GM19025 (cell line): Measurements from ENCODE around the gene ESAM.
A peak's percentile ranks its signal among the peaks of the same experiment; 100 is the strongest.

Experiments used
- ATAC-seq: cut with Tn5 transposase; IDR thresholded peaks from one replicate; pipeline ENCODE4 v1.9.1; 2021; ENCODE audit warnings: mild to moderate bottlenecking, low read depth, moderate library complexity; ENCODE audit not compliant: unreplicated experiment

Gene ESAM, protein sequence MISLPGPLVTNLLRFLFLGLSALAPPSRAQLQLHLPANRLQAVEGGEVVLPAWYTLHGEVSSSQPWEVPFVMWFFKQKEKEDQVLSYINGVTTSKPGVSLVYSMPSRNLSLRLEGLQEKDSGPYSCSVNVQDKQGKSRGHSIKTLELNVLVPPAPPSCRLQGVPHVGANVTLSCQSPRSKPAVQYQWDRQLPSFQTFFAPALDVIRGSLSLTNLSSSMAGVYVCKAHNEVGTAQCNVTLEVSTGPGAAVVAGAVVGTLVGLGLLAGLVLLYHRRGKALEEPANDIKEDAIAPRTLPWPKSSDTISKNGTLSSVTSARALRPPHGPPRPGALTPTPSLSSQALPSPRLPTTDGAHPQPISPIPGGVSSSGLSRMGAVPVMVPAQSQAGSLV

DNA sequence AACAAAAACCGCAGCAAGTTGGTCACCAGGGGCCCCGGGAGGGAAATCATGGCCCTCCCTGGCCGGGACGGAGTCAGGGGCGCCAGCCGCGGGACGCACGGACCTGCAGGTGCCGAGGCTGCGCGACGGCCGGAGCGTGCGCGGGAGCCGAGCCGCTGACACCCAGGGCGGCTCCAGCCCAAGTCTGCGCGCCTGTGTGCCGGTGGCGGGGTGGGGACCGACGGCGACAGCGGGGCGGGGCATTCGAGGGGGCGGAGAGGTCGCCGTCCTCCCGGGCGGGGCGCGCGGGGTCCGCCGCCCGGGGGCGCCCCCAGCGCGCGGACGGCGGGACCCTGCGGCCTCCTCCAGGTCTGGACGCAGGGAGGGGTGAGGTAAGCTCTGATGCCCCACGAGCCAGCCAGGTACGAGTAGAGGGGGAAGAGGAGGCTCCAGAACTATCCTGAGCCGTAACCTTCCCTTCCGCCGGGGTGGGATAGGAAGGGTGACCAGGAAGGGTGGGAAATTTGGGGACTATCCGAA is at the start of gene ESAM:
TSS of gene ESAM (minus strand) at position 186 of the 519 bp plus-strand sequence. CDS start at position 50, 136 bp downstream.
- ATAC-seq = peak; percentile 62

DNA sequence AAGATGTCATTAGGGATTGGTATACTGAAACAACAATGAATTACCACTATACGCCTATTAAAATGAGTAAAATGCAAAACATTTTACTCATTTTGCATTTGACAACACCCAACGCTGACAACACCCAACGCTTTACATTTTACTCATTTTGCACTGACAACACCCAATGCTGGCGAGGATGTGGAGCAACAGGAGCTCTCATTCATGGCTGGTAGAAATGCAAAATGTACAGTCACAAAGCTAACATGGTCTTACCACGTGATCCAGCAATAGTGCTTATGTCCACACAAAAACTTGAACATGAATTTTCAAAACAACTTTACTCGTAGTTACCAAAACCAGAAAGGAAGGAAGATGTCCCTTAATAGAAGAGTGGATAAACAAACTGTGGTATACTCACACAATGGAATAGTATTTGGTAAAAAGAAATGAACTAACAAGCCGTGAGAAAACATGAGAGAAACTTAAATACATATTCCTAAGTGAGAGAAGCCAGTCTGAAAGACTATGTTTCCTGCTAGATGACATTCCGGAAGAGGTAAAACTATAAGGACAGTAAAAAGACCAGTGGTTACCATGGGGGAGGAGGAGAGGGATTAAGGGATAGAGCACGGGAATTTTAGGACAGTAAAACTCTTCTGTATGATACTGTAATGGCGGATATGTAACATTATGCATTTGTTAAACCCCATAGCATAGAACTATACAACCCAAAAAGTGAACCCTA is 49.5 kb upstream of the ESAM start:
- ATAC-seq = no peak

DNA sequence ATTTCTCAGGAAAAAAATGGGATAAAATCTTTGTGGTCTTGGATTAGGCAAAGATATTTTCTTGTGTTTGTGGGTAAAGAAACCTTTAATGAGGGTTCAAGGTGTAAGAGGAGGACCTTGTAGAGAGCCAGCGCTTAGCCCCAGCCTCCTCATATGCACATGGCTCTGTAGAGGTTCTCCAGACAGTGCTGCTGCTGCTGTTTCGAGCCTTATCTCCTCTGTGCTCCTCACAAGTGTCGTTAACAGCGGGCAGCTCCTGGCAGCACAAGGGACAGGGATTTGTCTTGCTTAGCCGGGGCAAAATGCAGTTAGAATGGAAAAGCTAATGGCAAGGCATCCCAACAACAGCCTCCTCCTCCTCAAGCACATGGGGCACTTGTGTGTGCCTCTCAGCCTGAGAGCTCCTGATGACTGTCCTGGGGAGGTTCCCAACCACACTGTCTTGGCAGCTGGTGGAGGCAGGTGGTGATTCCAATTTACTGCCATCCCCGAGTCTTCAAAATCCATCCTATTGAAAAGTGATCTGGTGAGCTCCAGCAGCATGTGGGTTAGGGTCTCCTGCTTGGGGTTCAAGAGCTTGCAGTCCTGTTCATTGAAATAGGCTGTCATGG is 45.7 kb upstream of the ESAM start:
- ATAC-seq = no peak

DNA sequence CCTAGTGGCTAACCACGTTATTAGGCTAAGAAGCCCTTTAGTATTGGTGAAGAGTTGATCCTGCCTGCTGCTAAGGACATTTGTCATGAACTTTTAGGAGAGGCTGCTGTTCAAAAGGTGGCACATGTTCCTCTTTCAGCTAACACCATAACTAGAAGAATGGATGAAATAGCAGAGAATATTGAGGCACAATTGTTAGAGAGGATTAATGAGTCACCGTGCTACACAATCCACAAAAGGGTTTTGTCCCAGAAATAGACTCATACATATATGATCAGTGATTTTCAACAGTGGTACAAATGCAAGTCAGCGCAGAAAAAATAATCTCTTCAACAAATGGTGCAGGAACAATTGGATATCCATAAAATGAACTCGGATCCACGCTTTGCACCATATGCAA is 45.1 kb upstream of the ESAM start:
- ATAC-seq = no peak

DNA sequence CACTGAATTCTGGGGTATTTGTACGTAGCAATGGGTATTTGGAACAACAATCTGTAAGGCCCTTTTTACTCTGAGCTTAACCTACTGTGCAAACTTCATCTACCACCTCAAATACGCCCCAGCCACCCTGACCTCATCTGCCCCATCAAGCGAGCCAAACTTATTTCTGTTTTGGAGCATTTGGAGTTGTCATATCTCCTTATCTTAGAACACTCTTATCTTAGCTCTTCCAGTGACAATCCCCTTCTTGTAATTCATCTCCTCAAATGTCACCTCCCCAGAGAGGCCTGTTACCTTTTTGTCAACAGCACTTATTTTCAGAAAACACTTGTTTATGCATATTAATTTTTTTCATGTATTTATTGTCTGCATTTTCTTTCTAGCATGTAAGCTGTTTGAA is 42.8 kb upstream of the ESAM start:
- no peak for ATAC-seq

DNA sequence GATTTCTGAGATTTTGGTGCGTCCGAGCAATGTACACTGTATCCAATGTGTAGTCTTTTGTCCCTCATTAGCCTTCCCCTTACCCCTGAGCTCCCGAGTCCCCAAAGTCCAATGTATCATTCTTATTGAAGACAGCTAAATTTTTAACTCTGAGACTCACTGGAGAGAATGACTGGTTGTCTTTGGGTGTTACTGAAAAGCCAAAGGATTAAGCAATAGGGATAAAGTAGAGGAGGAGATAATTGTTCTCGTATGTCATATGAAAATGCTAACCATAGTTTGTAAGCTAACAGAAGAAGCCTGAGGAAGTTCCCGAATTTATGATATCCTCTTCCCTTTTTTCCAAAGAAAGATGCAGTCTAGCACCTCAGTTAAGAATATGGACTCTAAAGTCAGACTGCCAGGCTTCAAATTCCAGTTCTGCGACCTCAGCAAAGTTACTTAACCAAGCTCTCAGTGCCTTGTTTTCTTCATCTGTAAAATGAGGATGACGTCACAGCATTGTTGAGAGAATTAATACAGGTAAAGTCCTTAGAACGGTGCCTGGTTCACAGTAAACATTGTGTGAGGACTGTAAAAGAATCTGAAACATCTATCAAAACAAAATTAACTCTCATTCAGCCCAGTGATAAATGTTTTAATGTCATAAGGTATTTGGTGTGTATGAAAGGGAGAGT is 39.7 kb upstream of the ESAM start:
- ATAC-seq = no peak

DNA sequence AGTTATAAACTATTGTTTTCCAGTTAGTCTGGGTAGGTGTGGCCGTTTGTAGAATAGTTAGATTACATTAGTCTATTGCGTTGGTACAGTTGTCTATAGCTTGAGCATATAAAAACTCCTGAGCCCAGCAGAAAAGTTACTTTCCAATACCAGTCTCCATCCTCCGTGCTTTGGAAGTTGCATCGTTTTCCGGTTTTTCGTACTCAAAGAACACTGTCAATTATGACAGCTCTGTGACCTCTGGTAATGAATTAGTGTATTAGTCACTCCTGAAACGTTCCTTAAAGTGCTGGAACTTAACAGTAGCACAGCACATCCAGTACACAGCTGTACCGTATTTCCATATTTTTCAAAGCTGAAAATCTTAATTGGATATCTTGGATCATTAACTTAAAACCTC is 38.9 kb upstream of the ESAM start:
- no peak for ATAC-seq

DNA sequence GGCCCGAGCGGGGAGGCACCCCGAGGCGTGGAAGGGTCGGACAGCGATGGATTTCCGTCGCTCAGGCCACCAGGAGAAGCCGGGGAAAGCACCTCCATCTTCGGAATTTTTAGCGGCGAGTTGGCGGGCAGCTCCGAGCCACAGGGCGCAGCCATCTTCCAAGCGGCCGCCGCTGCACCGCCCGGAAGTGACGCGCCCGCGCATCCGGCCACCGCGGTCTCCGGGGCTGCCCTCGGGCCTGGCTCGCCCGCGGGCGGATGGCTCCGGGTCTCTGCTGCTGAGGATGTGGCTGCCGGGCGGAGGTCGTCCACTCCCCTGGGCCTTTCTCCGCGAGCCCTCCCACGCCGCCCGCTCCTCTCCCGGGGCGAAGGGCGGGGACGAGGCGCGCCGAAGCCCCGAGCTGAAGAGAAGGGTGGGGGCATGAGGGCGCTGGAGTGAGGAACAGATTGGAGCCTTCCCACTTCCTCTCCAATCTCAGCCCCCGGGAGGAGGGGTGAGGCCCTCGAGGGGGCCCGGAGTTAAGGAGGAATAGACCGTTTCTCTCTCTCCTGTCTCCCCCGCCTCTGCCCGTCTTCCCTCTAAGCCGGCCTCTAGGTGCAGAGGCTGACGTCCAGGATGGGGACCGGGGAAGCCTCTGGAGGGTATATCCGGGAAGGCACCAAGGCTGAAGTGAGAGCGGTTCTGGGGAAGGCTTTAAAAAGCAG is 38.3 kb upstream of the ESAM start, which contains the start of gene MSANTD2:
TSS of gene MSANTD2 (minus strand) at position 181 of the 704 bp plus-strand sequence. CDS start at position 155, 26 bp downstream.
- peak; percentile 85 for ATAC-seq

DNA sequence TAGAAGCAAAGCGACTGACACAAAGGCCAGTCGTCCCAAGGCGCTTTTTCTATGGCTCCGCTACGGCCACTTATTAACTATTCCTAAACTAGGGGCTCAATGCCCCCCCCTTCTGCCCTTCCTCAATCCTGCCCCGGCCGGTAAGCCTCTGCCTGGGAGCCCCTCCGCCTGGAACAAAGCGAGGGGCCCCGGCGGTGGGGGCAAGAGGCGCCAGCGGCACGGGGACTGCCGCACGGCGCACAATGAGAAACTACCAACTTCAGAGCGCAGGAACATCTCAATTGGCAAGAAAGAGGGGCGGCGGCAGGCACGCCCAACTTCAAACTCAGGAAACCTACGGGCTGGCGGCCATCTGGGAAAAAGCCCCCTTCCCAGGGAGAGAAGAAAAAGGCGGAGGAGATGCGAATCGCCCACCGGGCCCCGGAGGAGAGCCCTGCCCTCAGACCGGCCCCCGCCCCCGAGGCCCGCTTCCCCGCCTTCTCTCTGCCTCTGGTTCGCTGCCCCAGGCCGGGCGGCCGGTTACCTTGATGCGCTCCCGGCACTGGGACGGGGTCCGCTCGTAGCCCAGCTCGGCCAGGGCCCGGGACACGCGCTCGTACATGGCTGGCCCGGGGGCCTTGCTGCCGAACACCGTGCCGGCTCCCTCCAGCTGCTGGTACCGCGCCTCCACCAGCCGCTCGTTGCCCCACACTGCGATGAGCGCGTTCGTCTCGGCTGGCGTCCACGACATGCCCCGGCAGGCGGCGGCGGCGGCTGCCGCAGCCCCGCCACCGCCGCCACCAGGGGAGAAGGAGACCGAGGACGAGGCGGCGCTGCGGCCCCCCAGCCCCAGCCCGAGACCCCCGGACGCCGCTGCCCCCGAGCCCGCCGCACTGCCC is 37.5 kb upstream of the ESAM start:
- ATAC-seq = peak; percentile 31

DNA sequence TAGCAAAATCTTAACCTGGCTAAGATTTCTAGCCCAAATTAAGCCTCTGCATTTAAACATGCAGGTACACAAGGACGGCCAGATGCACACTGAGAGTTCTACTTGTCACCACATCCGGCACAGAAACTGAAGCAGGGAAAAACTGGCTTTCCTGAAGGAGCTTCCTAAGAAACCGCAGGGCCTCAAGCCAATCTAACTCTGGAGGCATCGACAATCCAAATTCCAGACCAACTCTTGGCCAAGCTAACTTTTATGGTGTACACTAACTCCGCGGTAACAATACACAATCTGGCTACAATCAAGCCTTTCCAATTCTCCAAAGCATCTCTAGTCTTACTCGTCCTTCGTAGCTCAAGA is 36.9 kb upstream of the ESAM start:
- ATAC-seq = peak; percentile 6

DNA sequence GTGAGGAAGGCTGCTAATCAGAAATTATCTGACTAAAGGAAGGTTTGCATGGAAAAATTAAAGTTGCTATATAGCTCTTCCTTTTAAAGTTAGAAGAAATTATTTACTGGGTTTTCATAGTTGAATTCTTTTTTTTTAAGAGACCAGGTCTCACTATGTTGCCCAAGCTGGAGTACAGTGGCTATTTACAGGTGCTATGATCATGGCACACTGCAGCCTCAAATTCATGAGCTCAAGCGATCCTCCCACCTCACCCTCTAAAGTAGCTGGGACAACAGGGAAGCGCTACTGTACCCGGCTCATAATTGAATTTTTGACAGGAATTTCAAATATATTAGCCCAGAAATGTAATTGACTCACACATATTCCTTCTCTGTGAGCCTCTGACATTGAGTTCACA is 34.2 kb upstream of the ESAM start:
- no peak for ATAC-seq

DNA sequence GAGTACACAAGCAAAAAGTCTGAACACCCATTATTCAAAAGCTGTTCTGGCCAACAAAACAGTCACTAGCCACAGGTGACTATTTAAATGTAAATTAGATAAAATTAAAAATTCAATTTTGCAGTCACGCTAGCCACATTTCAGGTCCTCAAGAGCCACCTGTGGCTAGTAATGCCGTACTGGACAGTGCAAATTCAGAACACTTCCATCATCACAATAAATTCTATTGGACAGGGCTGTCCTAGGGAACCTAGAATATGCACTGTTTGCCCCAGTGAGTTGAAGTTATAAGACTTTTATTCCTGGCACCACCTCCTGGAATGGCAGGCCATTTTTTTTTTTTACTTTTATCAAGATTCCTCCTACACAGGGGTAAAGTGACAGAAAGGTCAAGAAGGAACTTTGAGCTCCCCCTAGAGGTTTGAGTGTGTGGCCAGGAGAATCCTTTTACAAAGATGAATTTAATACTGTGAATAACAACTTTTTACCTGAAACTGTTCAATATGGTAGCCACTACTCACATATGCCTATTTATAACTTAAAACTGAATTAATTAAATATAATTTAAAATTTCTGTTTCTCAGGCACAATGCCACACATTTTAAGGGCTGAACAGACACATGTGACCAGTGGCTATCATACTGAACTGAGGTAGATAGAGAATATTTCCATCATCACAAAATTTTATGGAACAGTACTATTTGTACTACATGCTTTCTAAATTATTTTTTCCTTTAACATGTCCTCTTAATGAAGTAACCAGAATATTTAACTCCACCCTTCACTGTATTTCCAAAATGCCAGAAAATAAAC is 31.6 kb upstream of the ESAM start:
- no peak for ATAC-seq

DNA sequence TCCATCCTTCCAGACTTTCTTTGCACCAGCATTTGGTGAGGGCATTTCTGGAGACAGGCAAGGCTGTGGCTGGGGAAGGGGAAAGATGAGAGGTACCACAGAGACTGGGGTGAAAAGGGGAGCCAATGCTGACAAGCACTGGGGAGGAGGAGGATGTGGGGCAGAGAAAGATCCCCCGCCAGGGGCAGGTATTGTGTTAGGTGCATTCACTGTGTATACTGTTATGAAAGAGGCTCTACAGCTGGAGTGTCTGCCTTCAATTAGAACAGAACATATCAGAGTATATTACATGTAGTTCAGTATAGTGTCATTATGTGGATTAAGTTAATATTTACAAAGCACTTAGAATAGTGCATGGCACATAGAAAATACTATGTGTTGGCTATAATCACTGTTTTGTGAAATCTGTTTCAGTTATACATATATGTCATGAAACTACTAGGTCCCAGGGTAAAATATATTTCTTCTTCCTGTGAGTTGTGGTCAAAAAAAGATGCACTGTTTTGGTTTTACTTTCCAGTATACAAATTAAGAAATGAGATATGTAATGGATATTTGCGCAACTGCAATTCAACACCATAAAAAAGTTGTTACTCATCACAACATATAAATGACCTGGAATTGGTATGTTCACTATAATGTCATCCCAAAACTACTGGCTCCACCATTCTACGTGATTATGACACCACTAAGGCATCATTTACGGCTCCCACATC is 29.7 kb upstream of the ESAM start:
- no peak for ATAC-seq

DNA sequence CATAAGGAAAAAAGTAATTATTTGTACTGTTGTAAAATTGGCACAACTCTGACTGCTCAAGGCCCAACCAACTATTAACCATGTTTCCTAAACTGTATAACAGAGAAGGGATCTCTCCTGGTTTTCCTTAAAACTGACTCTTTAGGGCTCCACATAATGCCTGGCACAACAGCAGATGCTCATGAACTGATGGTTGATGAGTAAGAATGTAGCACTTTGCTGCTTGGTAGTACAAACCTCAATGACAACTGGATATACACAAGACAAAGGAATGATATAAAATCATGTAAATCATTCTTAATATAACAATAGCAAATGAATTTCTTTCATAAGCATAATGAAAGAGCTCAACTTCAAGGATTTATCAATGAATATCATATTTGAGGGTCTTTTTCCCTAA is 26.4 kb upstream of the ESAM start:
- no peak for ATAC-seq

DNA sequence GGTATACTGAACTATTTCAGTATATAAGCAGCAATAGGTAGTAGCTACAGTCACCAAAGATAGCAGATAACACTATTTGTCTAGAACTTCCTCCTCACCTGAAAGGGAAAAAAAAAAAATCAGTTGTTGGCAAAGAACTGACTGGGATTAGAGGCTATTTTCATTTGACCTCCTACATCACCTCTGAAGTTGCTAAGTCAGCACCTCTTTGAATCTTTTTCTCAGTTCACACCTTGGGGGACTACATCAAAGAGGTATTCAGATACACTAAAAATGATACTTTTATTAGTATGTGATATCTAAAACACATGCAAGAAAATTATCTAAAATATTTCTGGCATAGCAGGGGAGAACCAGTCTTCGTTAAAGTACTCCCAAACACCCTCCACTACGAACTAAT is 22.0 kb upstream of the ESAM start:
- ATAC-seq = no peak

DNA sequence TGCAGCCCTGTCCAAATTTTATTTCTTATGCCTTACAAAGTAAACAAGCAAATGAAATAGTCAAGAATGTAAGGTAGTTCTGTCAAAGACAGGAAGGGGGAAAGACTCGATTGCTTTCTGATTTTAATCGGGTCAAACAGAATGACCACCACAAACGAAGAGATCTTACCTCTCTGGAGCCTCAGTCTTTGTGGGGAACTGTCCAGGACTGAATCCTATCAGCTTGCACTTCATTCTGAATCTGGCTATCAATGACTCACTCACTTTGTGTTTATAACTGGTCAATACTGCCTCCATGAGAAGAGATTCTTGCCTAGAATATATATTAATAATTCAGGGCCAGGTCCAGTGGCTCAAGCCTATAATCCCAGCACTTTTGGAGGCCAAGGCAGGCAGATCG is 20.9 kb upstream of the ESAM start:
- no peak for ATAC-seq

DNA sequence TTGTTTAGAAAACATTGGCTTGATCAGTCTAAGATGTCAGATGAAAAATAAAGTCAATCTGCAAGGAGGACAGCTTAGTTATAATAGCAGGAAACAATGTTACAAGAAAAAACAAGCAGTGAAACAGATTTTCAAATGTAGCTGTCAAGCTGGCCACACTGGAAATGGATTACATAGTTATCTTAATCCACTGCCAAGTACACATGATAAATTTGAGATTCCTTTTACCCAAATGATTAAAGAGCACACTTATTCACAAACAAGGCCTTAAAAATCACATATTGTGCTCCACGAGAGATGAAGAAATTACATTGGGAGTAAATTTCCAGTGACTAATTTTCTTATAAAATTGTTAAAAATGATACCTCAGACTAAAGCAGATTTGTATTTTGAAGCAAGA is 17.5 kb upstream of the ESAM start:
- ATAC-seq = no peak

DNA sequence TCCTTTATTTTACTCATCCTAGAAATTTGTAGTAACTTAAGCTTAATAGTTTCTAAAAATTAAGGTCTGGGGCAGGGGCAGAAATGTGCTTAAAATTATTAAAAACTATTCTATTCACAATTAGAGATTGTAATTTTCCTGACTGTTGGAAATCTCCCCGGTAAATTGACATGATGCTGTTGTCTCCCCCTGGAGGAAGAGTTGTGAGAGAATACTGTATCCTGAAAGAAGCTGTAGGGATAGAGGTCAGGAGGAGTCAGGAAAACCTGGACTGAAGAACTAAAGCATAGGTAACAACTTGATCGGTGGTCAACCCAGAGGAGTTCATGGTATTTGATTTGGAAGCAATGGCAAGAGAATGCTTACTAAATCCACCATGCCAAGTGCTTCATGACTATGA is 16.2 kb upstream of the ESAM start:
- no peak for ATAC-seq
